Urothelium cell line (cell line): Measurements from ENCODE around the gene TTC21A.

Experiments used
- DNase-seq: peaks from one replicate; pipeline ENCODE4 v3.0.0; 2011; ENCODE audit warnings: low spot score, mixed read lengths
- FAIRE-seq: peaks from 2 replicates; lab custom pipeline; 2011; peaks lifted over from hg19 to GRCh38; lab: Jason Lieb, UNC

TTC21A gene

DNA sequence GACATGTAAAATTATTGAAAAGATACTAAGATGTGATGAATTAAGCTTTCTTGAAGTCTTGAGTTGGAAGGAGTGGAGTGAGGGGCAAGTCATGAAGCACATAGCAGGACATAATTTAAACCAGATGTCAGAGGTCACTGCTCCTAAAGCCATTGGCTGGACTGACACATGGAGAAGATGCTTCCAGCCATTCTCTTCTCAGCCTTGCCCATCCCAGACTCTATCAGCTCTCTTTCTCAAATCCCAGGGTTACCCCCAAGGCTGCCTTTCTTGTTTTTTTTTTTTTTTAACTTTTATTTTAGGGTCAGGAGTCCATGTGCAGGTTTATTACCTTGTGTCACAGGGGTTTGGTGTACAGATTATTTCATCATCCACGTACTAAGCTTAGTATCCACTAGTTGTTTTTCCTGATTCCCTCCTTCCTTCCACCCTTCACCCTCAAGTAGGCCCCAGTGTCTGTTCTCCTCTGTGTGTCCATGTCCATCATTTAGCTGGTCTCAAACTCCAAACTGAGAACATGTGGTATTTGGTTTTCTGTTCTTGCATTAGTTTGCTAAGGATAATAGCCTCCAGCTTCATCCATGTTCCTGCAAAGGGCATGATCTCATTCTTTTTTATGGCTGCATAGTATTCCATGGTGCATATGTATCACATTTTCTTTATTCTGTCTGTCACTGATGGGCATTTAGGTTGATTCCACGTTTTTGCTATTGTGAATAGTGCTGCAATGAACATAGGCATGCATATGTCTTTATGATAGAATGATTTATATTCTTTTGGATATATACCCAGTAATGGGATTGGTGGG, 66.0 kb downstream of the TTC21A start:
- DNase-seq (no peak), FAIRE-seq (no peak)

DNA sequence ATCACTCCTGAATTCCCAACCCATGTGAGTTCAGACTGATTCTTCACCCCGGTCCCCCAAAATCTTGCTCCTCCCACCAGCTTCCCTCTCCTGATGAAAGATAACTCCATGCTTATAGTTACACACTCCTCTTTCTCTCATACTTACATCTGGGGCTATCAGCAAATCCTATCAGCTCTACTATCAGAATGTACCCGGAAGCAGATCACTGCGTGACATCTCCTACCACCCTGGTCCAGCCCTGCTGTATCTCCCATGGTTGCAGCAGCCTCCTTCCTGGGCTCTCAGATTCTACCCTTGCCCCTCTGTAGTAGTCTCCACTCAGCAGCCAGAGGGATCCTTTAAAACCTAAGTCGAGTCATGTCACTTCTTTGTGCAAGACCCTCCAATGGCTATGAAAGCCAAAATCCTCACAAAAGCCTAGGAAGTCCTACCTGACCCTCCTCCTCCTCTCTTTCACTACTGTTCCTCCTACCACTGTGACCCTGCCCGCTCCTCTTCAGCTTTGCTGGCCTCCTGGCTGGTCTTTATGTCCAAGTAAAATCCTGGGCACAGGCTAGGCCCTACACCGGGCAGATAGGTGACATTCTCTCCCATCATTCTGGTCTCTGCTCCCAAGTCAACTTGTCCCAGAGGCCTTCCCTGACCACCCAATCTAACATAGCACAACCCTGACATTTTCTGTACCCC, 68.7 kb downstream of the TTC21A start:
- no peak for DNase-seq
- FAIRE-seq: no peak

DNA sequence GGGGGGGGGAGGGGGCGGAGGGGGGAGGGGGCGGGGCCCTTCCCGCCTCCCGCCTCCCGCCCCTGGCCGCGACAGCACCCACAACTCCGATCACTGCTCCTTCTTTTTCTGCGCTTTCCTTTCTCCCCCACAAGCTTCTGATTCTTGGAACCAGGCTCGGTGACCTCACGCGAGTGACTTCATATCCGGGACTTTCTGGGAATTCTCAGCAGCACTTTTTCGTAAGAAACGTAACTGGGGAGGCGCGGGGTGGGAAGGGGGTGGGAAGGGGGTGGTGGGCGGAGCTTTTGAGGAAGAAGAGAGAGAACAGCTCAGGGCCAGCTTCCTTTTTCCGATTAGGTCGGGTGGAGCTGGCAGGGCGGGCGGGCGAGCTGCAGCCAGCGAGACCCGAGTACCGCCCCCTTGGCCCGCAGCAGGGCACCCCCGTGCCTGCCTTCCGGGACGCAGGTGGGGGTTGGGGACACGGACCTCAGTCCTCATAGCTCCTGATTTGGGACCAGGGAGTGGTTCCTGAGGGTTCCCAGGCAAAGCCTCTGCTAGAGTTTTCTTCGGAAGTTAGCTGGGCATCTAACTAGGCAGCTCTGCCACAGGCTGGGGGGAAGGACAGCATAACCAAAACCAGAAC, 70.3 kb downstream of the TTC21A start:
- FAIRE-seq (no peak), DNase-seq (peak; percentile 88)

DNA sequence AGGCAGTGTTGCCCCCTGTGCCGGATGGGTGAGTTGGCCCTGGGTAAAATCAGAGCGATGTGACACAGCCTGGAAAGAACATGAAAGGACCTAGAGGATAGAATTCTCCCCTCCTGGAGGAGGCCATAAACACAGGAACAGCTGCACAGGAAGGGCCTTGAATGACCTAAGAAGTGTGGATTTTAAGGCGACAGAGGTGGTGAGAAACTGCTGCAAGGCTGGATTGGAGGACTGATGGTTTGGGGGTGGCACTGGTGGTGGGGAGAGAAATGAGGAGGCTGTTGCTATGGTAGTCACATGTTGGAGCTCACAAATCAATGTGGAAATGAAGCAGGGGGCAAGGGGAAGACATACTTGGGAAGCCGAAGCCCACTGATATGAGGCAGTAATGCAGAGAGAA, 71.1 kb downstream of the TTC21A start:
- FAIRE-seq: no peak
- no peak for DNase-seq

DNA sequence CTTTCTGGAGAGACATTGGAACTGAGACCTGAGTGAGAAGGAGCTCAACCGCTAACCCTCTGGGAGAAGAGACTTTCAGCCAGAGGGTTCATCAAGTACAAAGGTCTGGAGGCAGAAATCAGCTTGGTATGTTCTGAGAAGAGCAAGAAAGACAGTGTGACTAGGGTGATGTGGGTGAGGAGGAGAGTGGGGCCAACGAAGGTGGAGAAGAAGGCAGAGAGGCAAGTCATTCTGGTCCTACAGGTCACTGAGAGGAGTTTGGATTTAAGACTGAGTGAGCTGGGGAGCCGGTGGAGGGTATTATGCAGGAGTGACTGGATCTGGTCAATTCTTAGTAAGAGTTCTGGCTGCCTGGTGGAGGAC, 72.7 kb downstream of the TTC21A start:
- FAIRE-seq (no peak), DNase-seq (no peak)

DNA sequence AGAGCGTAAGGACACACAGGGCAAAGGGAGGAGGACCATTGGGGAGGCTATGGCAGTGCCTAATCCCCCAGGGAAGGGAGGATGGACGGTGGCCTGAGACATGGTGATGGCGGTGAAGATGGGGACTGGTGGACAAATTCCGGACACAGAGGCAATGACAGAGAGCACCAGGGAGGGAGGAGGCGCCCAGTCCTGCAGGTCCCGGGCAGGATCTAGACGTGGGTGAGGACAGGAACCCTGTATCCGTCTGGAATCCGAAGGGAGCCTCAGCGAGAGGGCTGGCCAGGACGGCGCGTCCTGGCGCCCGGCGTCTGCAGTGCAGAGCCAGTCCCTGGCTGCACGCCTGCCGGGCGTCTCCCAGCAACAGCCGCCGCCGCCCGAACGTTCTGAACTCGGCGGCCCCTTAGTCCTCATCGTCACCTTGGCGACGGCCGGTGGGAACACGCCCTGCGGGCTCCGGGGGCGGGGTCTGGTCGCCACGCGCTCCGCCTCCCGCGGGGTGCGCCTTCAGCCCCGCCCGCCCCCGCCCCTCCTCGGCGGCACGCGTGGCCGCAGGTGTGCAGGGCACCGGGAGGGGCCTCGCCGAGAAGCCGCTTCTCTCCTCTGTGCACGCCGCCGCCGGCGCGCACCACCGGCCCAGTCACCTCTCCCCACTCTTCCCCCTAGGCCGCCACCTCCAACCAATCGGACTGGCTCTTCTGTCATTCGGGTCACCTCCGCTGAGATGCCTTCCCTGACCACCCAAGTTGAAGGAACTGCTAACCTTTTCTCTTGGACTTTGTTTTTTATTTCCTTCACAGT, 73.3 kb downstream of the TTC21A start:
- FAIRE-seq: no peak
- peak; percentile 93 for DNase-seq

DNA sequence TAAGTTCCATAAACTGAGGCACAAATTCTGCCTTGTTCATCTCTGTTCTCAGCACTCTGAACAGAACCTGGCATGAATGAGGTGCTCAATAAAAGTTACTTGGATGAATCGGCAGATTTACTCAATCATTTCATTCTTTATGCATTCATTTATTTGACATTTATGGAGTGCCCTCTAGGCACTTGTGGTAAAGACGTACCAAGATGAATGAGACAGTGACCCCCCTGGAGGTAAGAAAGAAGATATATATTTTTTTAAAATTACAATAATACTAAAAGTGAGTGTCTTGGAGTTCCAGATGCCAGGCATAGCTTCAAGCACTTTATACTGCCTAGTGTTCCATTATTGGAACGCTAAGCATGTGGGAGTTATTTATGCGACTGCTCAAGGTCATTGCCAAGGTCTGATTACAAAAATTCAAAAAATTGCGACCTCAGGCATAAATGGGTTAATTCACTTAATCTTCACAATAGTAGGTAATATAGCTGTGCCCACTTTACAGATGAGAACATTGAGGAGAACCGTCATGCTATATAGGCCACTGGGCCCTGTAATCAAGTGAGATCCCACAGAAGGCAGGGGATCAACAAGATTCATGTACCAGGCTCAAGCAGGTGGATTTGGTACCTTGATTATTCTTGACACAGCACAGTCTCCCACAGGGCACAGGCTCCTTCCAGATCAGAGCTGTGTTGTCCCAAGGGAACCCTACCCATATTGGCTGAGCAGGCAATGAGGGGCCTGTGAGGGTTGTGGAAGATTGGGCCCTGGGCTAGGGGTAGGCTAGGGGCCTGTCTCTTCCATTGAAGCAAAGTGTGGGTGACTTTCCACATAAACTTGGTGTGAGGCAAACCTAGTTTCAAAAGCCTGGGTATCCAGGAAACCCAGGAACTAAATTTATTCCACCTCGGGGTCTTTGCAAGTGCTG, 74.2 kb downstream of the TTC21A start:
- DNase-seq (no peak), FAIRE-seq (no peak)

DNA sequence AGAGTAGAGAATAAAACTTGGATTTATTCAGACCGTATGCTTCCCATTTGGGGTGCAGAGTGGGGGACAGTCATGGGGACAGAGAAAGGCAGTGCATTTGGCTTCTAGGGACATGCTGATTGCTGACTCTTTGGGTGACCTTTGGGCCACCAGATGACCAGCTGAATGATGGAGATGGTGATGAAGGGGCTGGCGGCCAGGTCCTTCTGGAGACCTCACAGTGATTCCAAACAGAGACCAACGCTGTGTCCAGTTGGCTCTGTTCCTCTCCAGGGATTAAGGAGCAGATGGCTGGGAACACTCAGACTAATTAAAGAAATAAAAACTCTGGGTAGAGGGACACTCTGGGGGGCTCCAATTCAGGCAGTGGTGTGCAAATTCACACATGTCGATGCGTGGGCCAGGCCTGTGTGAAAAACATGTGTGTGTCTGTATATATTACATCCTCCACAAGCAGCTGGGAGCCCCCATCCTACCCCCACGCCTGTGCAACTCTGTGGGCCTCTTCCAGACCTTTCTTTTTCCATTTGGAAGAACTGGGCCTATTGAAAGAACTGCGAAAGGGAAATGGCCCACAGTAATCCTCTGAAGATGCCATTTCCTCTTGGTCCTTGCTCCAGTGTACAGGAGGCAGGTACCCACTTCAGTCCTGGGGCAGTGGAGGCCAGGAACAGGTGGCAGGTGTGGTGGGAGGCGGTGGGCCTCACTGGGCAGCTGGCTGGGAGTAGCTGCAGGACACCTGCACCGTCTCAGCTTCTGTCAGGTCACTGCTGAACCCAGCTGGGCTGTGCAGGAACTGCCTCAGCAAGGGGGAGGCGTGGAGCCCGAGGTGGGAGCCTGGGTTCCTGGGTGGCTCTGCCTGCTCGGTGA, 76.0 kb downstream of the TTC21A start:
- DNase-seq (no peak), FAIRE-seq (no peak)

DNA sequence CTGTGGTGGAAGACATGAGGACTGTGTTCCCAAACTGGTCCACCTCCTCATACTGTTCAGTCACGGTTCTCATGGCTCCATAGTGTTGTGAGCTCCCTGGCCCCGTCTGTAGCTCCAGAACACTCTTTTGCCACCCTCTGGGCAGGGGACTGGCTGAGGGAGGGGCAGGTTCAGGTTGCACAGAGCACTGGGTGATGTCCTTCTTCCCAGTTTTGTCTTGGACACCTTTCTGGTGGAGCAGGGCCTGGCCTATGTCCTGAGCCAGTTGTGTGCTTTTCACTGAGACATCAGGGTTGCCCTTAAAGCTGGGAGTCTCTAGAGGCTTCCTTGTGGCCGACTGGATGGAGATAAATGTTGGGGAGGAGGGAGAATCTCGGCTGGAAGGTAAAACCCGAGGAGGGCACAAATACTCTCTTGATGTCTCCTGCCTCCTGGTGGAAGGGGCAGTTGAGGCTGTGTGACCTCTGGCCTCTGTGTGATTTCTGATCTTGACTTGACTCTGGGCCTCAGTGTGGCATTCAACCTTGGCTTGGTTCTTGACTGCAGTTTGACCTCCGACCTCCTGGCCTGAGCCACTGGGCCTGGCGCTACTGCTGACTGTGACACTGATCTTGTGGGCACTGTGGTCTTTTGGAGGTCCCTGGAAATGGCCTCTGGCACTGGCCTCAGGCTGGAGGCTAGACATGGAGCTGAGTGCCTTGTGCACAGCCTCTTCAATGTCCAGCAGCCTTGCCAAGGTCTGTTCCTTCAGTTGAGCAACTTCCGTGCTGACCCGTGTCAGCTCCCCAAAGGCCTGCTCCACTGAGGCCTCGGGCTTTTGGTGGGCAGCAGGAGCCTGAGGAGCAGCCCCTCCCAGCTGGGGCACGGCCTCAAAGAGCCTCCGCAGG, 76.8 kb downstream of the TTC21A start:
- no peak for FAIRE-seq
- no peak for DNase-seq

DNA sequence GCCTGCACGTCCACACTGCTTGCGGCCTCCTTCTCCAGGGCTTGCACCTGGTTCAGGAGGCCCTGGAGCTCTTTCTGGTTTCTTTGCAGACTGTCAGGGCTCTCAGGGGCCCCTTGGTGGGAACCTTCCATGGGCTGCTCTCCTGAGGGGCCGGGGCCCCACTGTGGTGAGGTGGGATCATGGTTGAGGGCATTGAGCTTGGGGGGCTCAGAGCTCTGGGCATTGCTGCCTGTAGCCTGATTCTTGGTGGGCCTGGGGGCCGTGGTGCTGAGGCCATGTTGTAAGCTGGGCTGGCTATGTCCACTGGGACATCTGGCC, 77.4 kb downstream of the TTC21A start:
- no peak for FAIRE-seq
- DNase-seq: no peak

DNA sequence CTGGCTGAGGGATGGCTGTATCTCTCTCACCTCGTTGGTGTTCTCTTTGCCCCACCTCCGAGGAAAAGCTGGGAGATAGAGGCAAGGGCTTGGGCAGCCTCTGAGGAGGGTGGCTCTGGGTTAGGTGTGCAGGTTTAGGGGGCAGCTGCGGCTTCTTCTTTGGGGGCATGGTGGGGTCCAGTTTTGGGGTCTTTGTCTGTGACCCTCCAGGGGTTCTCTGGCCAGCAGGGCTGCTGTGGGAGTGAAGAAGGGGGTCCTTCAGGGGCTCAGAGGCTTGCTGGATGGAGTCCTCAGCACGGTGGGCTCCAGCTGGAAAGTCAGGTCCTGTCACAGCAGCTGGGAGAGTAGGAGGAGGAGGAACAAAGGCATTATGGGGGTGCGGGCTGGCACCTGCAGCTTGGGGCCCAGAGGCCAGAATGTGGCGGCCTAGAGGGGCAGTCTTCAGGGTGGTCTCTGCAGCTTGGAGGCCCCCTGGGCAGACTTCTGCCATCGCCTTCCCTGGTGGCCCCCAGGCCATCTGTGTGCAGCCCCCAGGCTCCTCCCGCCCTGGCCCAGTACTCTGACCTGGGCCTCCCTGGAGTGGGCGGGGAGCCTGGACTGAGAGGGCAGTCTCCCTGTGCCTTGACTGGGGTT, 78.0 kb downstream of the TTC21A start:
- DNase-seq: no peak
- no peak for FAIRE-seq

DNA sequence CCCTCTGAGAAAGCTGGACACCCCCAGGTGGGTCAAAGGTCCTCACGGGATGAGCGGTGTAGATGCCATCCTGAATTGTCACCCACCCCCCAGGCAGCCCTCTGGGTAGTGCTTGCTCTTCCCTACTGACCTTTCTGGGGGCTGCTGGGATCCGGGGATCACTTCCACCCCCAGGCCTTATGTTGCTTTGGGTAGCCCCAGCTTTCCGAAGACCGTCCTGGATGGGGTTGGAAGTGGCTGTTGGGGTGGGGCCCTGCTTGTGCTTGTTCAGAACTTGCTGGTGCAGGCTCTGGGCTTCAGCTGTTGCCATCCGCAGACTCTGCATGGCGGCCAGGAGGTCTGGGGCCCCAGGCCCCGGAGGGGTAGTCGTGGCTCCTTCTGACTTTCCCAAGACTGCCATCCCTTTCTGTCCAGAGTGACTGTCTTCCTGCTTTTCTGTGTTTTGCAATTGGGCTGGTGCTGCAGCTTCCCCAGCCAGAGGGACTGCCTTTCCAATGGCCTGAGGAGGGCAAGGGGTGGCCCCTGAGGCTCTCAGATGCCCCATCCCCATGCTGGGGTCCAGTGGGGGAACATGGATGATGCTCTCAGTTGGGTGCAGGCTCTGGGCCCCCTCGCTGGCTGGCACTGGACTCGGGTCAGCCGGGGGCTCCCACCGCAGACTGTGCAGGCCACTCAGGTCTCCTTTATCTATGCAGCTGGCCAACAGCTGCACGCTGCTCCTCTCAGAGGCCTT, 78.6 kb downstream of the TTC21A start:
- FAIRE-seq: no peak
- no peak for DNase-seq

DNA sequence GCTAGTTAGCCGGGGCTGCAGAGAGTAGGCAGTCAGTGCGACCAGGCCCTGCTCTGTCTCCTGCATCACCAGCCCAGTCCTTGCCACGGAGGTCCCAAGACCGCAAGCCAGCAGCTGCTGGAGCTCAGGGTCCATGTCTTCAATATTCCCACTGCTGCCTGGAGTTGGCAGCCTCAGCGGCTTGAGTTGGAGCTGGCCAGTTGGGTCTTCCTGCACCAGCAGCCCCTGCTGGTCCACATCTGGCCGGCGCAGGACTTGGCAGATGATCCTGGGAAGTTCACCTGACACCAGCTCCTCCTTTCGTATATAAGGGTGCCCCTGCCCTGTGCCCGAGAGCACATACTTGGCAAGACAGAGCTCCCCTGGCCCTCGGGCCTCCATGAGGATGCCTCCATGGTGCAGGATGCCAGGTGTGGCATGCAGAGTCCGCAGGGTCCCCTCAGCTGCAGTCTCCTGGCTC, 79.2 kb downstream of the TTC21A start:
- no peak for DNase-seq
- no peak for FAIRE-seq

DNA sequence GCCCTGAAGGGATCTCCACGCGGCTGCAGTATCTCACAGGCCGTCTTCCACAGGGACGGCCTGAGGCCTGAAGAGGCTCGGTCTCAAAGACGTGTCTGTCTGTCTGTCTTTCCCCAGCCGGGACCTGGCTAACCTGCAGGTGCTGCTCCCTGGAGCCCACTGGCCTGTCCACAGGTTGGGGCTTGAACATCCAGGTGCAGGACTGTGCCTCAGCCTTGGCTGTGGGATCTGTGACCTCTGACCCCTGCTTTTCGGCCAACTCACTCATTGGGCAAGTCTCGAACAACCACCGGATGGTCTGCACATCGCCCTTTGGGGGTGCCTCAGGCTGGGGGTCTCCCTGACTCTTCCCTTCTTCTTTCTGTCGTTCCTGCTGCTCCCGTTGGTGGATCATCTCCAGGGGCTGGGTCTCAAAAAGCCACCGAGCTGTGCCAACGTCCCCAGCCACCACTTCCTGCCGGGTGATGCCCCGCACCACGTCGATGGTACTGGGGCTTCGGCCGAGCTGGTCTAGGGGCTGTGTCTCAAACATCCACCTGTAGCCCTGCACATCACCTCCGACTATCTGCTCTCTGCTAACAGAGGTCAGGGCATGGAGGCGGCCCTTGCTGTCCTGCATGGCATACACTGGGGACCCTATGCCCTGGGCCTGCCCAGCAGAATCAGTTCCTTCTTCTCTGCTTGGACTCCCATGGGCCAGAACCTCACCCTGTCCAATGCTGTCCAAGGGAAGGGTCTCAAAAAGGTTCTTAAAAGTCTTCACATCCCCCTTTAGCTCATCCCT, 80.1 kb downstream of the TTC21A start:
- no peak for DNase-seq
- no peak for FAIRE-seq
